OCI-M2 (cell line): ENCODE results near the gene SMC3.
A peak's percentile ranks its signal among the peaks of the same experiment; 100 is the strongest.
"Not testable (repeated sequence)": the region's sequence is repeated elsewhere in the genome, so short reads cannot be mapped to it uniquely, and the experiment has no call there.

Experiments
- DNase-seq: peaks from one replicate; lab custom pipeline; 2025; ENCODE audit not compliant: unreplicated experiment; lab: John Stamatoyannopoulos, UW

Gene SMC3

DNA sequence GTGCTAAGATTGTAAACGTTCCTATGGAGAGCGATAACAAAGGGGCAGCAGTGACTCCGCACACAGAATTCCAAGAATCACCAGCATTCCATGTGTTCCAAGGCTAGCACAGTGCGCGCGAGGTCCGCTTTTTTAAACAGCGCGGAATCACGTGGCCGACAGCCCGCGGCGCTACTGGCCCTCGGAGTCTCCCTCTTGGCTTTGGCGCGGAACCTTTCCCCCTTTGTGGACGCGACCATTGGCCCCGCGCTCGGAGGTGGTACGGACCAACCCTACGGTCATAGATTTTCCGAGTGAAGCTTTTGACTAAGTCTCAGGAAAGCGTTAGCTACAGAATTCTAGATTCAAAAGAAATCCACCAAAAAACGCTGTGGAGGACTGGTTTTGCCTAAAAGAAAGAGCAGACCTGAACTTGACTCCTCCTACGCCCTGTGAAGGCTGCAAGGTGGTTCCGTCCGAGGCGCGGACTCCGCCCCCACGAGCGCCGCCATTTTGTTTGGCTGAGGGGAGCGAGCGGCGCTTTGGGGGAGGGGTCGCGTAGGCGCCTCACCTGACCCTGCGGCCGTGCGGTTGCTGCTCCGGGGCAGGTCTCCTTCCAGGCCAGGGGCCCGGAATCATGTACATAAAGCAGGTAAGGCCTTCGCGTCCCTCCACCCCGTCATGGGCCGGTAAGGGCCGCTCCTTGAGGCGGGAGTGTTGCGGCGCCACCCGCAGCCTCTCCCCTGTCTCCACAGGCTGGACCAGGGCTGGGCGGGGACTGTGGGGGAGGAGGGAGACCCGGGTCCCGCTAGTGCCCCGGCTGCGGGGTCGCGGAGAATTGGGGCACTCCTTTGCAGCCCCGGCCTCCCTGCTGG, at the start of gene SMC3:
TSS of gene SMC3 (plus strand) at position 495 of the 854 bp plus-strand sequence. CDS start at position 617, 122 bp downstream.
- peak; percentile 72 for DNase-seq

GRCh38 chr10:110522365-110522988, 45.0 kb upstream of the SMC3 start:
- no peak for DNase-seq

GRCh38 chr10:110523736-110524135, 43.8 kb upstream of the SMC3 start:
- DNase-seq: no peak

DNA sequence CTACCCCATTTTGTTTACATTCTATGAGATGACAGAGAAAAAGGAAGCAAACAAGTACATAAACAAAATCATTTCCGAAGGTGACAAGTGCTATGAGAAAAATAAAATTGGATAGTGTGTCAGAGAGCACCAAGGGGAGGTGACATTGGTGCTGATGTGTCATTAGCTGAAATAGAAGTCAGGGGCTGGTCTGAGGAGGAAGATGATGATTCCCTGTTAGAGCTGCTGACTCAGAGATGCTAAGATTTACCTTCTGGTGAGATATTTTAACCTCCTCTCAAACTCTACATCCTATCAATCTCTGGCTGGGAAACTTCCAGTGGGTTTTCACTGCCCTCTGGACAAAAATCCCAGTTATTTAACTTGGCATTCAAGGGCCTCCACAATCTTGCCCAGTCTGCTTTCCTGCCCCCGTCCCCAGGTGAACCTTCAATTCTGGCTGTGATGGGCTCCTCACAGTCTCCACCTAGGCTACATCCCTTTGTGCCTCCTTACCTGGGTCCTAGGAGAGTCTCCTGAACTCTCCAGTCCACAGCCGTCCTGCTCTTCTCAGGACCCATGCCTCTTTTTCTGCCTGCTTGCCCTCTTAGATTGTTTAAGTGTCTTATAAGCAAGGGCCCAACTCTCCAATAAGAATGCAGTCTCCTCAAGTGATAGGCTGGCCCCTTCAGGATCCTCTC, 43.2 kb upstream of the SMC3 start:
- DNase-seq: no peak

DNA sequence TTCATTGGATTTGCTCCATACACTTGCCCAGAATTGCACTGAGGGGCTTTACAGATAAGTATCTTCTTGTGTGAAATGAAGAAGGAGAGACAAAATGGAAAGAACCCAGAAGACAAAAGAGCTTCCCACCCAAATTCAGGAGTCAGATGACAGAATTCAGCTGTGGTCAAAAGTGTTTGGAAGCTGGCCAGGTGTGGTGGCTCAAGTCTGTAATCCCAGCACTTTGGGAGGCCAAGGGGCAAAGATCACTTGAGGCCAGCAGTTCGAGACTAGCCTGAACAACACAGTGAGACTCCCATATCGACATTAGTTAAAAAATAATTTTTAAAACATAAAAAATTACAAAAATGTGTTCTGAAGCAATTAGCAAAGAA, 42.6 kb upstream of the SMC3 start:
- no peak for DNase-seq

DNA sequence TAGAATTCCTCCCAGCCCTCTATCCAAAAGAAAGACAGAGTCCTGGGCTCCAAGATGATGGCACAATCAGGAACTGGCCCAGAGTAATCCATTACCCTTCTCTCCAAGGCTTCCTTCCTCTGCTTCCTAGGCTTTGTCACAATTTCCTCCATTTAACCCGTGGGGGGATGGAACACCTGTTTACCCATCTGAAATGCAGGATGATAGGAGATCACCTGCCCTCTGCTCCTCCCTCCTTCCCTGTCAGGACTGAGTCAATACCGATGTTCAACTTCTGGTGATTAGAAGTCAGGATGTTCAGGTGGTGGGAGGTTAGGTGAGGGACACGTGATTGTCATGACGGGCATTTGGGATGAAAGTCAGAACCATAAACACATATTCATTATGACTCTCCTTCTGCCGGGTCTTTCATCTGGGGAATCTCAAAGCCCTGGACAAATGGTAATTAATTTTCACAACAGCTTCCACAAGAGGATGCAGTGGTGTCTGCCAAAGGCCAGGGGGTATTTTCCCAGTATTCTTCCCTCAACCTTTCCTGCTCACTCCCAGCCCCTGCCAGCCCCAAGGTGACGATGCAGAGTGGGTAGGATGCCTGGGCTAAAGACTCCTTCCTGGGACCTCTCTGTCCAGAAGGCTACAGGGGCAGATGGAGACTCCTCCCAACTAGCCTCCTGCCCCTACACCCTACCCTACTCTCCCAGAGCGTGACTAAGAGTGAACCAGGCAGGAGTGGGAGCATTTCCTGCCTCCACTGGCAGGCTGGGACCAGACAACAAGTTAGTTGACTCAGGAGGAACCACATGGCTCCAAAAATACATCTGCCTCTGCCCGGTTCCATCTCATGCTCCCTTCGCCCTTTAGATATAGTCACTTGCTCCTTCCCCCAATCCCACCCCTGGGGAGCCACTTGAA, 41.9 kb upstream of the SMC3 start:
- no peak for DNase-seq

DNA sequence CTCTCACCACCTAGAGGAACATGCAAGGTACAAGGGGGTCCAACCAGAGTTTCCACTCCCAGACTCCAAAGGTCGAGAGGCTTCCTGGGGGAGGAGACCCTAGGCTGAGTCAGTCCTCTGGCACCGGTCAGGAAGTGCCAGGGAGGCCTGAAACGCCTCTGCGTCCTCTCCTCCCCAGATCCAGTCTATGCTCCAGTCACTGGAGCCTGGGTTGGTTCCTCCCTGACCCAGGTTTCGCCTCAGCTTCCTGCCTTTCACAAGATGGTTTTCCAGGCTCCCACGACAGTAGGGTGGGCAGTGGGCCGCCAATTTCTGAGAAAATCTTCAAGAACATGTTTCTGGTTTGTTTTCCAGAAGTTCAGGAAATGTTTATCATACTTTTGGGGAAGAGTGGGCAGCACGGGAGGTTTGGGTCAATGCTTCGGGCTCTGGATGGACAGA, 39.7 kb upstream of the SMC3 start:
- DNase-seq: no peak

DNA sequence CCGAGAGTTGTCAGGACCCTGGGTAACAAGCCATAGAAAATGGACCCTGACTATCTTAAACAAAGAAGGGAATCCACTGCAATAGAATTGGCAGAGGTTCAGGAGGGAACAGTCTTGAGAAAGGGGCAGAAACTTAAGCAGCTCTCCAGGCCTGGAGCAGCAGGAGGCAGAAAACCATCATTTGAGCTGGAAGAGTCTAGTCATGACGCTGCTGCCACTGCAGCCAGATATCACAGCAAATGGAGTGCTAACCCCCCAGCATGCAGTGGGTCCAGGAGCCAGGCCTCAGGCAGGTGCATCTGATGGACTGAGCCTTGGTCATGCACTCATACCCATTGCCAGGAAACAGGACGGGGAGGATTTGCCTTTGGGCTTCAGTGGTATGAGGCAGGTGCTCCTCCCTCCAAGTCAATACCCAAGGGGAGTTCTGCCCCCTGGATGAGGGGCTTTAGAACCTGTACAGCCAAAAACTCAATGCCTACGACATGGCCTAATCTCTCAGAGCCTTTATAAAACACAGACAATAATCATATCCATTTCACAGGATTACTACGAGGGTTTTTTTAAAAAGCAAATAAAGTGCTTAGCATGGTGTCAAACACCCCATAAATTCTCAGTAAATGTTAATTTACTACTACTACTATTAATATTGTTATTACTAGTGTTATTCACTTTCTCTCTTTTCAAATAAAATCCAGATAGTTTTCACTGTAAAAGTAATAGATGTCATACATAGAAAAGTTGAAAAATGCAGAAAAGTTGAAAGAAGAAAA, 39.1 kb upstream of the SMC3 start:
- no peak for DNase-seq

GRCh38 chr10:110528997-110529524, 38.4 kb upstream of the SMC3 start:
- not testable (repeated sequence) for DNase-seq

DNA sequence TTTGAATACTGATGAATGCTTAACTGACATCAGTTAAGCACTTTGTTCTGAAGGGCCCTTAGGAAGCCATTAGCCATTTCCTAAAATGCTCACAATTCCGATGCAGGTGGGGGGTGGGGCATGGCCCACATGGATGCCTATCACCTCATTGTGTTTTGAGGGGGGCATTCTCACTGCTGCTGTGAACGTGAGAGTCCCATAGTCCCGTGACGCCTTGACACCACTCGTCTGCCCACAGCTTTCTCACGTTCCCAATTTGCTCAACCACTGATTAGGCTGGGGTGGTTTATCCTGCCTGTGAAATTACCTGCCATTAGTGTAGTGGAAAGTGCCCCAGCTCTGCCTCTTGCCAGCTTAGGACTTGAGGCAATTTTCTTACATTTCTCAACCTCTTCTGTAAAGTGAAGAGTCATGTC, 37.9 kb upstream of the SMC3 start:
- DNase-seq: no peak

- DNase-seq: no peak
These were observed 37.2 kb upstream of the SMC3 start for GRCh38 chr10:110530131-110530831.

- no peak for DNase-seq
These were observed 35.8 kb upstream of the SMC3 start for GRCh38 chr10:110531687-110532086.

DNA sequence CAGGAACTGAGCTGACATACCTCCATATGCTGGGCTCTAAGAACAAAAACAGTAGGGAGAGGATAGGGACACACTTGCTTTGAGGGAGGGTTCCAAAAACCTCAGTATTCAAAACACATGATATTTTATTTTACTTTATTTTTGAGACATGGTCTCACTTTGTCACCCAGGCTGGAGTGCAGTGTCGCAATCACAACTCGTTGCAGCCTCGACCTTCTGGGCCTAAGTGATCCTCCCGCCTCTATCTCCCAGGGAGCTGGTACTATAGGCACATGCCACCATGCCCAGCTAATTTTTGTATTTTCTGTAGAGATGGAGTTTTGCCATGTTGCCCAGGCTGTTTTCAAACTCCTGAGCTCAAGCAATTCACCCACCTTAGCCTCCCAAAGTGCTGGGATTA, 34.9 kb upstream of the SMC3 start:
- not testable (repeated sequence) for DNase-seq

- no peak for DNase-seq
These were observed 34.3 kb upstream of the SMC3 start for GRCh38 chr10:110533149-110533548.

DNA sequence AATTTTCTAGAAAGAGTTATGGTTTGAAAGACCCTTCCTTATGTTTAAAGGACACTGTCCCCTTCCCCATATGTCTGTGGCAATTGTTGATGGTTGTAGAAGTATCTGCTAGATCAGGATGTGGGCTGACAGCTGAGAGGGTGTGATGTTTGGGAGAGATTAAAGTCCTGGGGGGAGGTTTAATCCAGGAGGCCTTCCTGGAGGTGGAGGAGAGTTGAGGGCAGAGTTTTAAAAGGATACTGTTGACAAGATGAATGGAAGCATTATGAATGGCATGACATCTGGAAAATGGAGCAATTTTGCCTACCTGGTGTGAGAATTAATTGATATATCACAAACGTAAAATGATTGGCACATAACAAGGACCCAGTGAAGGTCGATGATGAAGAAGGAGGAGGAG, 32.9 kb upstream of the SMC3 start:
- DNase-seq: no peak

- no peak for DNase-seq
These were observed 31.3 kb upstream of the SMC3 start for GRCh38 chr10:110535958-110536891.

- DNase-seq: no peak
These were observed 28.4 kb upstream of the SMC3 start for GRCh38 chr10:110539091-110539490.

GRCh38 chr10:110540031-110540430, 27.5 kb upstream of the SMC3 start:
- DNase-seq: no peak
